KOPT-K1 (cell line): ENCODE results near the gene TFCP2L1.
"Not testable (repeated sequence)": the region's sequence is repeated elsewhere in the genome, so short reads cannot be mapped to it uniquely, and the experiment has no call there.

Source experiments
- H3K27ac ChIP-seq: fragments of 200-600 bp; sonication (generic); 2 replicates; pipeline ENCODE4 v1.5.1; 2016; ENCODE audit warnings: antibody characterized with exemption, mild to moderate bottlenecking, low read depth, low read length; ENCODE audit not compliant: poor library complexity, severe bottlenecking
- H3K36me3 ChIP-seq: fragments of 200-600 bp; sonication (generic); 2 replicates; pipeline ENCODE4 v1.5.1; 2017; ENCODE audit warnings: antibody characterized with exemption, mild to moderate bottlenecking, low read length, moderate library complexity; ENCODE audit not compliant: insufficient read depth
- H3K9me3 ChIP-seq: fragments of 200-600 bp; sonication (generic); 2 replicates; pipeline ENCODE4 v1.5.1; 2017; ENCODE audit warnings: antibody characterized with exemption, low read length, mild to moderate bottlenecking; ENCODE audit not compliant: insufficient read depth, poor library complexity, severe bottlenecking

The TFCP2L1 gene

DNA sequence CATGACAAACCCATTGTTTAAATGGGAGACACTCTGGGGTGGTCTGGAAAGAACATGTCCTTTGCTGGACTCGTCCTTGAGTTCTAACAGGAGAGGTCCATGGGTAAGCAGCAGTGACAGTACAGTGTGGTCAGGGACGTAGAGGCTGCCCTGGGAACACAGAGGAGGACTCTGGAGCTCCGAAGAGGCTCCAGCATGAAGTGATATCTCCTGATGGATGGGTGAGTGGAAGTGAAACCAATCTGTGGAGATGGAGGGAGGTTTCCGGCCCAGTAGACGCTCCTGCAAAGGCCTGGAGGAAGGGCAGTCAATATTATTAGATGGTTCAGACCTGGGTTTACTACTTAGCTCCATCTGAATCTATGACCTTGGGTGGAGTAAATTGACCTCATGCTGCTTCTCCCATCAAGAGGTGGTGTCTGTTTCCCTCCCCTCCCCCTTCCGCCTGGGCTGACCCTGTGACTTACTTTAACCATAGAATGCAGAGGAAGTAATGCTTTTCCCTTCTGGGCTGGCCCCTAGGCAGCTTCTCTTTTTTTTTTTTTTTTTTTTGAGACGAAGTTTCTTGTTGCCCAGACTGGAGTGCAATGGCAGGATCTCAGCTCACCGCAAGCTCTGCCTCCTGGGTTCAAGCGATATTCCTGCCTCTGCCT is 2.3 kb upstream of the TFCP2L1 start:
- no peak overlapping the region for H3K27ac ChIP-seq

DNA sequence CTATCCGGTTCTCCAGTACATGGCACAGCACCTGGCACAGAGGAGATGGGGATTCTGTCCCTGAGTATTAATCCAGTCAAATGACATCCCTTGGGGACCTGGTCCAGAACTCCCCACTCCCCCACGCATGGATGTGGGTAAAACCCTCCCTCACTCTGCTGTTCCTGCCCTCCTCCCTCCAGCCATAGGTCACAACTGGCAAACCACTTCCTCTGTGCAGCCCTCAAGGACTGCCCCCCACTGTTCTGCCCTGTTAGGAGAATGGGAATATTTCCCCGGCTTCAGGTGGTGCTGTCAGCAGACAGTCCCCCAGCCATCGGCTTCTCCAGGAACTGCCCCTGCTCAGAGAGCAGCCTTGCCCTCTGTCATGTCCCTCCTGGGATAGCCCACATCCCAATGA is 1.5 kb upstream of the TFCP2L1 start:
- Histone ChIP-seq H3K9me3 (no peaks in the 10 kb centered on the region), H3K27ac (no peak overlapping the region), H3K36me3 (no peaks in the 10 kb centered on the region)

More for the DNA sequence above, 2.3 kb upstream of the TFCP2L1 start:
- Histone ChIP-seq H3K9me3 (no peaks in the 10 kb centered on the region), H3K36me3 (no peaks in the 10 kb centered on the region)

DNA sequence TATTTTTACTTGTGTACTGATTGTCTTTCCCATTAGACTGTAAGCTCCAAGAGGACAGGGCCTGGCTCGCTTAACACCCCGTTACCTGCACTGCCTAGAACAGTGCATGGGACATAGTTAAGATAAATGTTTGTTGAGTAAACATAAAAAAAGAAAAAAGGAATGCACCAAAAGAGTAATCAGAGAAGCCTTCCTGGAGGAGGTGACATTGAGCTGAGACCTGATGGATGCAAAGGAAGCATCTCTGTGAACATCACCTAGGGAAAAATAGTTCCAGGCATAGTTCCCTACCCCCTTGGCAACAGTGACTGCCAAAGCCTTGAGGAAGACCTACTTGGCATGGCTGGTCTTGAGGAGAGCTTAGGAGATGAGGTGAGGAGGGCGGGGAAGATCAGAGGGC is 924 bp upstream of the TFCP2L1 start:
- Histone ChIP-seq H3K36me3 (no peaks in the 10 kb centered on the region), H3K27ac (no peak overlapping the region), H3K9me3 (no peaks in the 10 kb centered on the region)

DNA sequence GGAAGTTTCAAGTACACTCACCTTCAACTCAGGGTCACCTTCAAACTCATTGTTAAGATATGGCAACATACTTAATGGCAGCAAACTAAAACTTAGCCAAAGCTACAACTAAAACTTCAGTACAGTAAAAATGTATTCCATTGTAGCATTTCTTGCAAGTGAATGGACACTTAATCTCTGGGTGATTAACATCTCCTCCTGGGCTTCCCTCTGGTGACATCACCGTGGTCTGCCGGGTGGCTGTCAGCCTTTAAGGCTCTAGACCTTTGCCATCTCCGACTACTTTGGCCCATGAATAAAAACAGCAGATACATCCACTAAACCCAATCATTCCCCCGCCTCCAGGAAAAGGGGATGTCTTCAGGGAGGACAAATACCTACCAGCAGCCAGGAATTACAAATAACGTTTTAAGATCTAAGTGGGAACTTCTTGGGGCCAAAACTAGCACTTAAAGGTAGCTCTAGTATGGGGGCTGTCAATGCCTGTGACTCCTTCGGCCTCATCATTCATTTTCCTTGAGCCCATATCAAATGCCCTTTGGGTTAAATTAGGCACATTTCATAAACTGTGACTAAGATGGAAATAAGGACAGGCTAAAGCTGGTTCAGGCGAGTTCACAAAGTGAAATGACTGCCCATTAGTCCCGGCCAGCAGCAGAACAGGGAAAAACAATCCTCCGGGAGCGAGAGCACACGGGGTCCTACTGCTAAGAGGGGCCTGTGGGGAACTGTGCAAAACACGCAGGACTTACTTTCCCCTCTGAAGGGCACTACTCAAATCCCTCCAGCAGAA is 1.1 kb downstream of the TFCP2L1 start:
- Histone ChIP-seq H3K9me3 (no peaks in the 10 kb centered on the region), H3K36me3 (no peaks in the 10 kb centered on the region), H3K27ac (no peak overlapping the region)

DNA sequence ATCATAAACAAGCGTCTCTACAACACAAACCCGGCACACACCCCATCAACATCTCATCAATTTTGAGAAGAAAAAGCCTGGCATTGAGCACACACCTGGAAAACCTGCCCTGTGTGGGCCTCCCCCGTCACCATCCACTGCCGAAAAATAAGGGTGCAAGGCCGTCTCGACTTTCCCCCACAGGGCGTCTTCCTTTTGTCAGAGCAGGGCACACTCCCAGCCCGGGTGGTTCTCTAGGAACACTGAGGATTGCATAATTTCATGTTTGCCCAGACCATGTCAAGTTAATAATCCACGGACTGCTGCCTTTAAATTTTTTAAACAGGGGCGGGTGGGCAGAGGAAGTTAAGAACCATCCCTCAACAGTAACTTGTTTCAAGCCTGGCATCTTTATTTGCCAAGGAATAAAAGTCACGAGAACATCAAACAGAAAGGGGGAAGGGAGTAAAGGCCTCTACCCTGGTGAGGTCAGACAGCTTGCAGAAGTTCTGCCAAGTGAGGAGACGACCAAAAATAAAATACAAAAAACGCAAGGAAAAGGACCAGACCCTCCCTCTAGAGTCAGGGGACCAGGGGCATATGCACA is 2.1 kb downstream of the TFCP2L1 start:
- no peaks in the 10 kb centered on the region for H3K9me3 ChIP-seq
- no peak overlapping the region for H3K27ac ChIP-seq
- H3K36me3 ChIP-seq = no peaks in the 10 kb centered on the region

DNA sequence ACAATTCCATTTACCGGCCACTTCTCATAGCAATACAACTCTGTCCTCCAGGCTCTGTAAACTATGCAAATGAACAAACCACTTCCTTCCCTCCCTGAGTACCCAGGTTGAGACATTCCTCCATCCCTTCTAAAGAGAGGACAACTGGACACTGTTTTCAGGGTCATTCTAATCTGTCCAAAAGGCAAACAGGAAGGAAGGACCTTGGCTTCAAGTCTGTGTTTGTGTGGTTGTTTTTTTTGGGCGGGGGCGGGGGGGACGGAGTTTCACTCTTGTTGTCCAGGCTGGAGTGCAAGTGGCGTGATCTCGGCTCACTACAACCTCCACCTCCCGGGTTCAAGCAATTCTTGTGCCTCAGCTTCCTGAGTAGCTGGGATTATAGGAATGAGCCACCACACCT is 3.3 kb downstream of the TFCP2L1 start:
- Histone ChIP-seq H3K36me3 (no peaks in the 10 kb centered on the region), H3K27ac (no peak overlapping the region), H3K9me3 (no peaks in the 10 kb centered on the region)

DNA sequence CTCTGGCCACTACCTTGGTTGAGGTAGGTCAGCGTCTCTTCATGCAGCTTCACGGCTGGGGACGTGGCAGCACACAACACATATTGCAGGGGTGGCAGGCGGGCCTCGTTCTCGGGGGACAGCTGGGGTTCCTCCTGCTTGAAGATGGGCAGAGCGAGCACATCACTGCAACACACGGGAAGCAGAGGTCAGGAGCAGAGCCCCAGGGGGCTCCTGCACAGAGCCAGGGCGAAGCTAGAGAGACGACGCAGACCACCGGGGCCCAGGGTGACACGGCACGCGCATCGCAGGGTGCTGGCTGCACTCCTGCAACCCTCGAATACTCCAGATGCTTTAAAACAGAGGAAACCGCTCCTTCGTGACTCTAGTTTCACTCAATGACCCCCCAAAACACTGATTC is 3.9 kb downstream of the TFCP2L1 start:
- Histone ChIP-seq H3K9me3 (no peaks in the 10 kb centered on the region), H3K27ac (no peak overlapping the region), H3K36me3 (no peaks in the 10 kb centered on the region)

DNA sequence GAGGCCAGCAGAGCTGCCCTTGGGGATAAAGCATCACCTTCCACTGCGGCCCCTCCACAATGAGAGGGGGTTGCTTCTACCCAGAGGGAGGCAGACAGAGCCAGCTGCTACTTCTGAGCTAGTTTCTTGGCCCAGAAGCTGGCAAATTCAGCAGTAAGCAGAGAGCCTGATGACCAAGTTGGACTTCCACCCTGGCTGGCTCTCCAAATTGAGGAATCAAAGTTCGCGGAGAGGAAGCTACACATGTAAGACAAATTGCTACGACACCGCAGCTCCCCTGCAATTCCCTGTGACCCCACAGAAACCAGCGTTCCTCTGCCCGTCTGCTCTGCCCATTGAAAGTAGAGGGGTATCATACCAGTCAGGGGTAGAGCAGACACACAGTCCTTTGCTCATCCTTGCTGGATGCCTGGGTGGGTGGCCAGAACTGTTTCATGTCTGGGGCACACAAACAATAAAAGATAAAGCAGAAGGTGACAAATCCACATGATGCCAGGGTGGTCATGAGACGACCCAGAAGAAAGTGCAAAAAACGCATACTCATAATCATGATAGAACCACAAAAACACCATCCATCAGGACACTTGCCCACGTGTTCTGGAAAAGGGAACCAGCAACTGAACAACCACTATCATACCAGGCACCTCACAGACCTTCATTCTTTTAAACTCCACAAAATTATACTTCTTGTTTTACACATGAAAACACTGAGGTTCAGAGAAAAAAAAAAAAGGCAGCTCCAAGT is 5.4 kb downstream of the TFCP2L1 start:
- Histone ChIP-seq H3K27ac (no peak overlapping the region), H3K9me3 (no peaks in the 10 kb centered on the region), H3K36me3 (no peaks in the 10 kb centered on the region)

DNA sequence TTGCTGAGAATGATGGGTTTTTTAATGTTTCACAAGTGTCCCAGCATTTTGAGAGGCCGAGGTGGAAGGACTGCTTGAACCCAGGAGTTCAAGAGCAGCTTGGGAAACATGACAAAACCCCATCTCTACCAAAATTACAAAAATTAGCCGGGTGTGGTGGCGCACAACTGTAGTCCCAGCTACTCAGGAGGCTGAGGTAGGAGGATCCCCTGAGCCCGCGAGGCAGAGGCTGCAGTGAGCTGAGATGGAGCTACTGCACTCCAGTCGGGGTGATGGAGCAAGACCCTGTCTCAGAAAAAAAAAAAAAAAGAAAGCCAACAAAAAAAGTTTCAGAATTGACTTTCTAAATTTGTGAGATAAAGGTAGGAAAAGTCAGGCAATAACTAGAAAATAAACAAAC is 8.7 kb downstream of the TFCP2L1 start:
- no peak overlapping the region for H3K27ac ChIP-seq
- H3K9me3 ChIP-seq = no peaks in the 10 kb centered on the region
- no peaks in the 10 kb centered on the region for H3K36me3 ChIP-seq

DNA sequence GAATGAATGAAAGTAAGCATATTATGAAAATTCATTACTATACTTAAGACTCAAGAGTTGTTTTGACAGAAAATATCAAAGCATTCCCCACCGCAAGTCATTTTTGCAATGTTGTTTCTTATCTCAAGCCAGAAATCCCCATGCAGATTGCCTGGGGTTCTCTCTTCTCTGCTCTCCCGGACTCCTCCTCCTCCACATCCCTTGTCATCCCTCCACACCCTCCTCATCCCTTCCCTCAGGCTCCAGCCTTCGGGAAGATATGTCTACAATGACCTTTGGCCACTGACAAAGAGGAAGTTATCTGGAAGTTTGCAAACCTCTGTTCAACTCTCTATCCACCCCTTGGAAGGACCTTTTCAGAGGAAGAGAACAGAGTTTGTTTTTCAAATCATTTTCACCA is 11.9 kb downstream of the TFCP2L1 start:
- no peak overlapping the region for H3K27ac ChIP-seq
- no peaks in the 10 kb centered on the region for H3K36me3 ChIP-seq
- H3K9me3 ChIP-seq = no peaks in the 10 kb centered on the region

DNA sequence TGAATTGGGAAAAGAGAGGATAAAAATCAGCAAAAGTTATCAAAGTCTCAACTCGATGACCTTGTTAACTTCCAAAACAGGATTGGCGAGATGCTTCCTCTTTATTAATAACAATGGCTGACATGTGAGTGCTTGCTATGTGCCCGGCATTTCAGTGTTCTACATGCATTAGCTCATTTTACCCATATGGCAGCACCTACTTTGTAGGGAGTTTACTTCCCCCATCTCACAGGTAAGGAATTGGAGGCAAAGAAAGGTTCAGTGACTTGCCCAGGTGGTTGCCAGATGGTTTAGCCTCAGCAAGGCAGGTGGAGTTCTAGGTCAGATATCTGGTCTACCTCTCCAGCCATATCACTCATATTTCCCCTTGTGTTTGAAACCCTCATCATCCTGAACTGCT is 12.4 kb downstream of the TFCP2L1 start:
- no peaks in the 10 kb centered on the region for H3K9me3 ChIP-seq
- H3K27ac ChIP-seq = no peak overlapping the region
- no peaks in the 10 kb centered on the region for H3K36me3 ChIP-seq

DNA sequence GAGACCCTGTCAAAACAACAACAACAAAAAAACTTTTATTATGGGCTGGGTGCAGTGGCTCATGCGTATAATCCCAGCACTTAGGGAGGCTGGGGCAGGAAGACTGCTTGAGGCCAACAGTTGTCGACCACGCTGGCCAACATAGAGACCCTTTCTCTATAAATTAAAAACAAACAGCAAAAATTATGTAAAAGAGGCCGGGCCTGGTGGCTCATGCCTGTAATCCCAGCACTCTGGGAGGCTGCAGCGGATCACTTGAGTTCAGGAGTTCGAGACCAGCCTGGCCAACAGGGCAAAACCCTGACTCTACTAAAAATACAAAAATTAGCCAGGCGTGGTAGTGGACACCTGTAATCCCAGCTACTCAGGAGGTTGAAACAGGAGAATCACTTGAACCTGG is 15.6 kb downstream of the TFCP2L1 start:
- H3K9me3 ChIP-seq, H3K36me3 ChIP-seq: not testable (repeated sequence)

DNA sequence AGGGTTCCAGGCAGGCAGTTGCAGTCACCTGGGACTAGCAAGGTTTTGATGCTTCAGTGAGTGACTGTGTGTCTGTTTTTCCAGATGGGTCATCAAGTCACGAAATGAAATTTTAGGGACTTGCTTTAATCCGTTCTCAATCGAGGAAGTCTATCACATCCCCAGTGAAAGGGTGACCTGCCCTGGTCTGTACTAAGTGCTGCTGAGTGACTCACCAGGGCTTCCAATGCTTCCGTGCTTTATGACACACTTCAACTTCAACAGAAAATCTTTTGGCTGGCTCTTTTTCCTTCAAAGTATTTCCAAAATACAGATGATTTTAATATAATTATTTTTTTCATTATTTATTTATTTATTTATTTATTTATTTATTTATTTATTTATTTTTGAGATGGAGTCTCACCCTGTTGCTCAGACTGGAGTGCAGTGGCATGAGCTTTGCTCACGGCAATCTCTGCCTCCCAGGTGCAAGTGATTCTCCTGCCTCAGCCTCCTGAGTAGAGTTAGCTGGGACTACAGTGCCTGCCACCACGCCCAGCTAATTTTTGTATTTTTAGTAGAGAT is 18.4 kb downstream of the TFCP2L1 start:
- H3K27ac ChIP-seq = no peak overlapping the region
- H3K9me3 ChIP-seq = no peaks in the 10 kb centered on the region

More for the DNA sequence above, 15.6 kb downstream of the TFCP2L1 start:
- not testable (repeated sequence) for H3K27ac ChIP-seq

DNA sequence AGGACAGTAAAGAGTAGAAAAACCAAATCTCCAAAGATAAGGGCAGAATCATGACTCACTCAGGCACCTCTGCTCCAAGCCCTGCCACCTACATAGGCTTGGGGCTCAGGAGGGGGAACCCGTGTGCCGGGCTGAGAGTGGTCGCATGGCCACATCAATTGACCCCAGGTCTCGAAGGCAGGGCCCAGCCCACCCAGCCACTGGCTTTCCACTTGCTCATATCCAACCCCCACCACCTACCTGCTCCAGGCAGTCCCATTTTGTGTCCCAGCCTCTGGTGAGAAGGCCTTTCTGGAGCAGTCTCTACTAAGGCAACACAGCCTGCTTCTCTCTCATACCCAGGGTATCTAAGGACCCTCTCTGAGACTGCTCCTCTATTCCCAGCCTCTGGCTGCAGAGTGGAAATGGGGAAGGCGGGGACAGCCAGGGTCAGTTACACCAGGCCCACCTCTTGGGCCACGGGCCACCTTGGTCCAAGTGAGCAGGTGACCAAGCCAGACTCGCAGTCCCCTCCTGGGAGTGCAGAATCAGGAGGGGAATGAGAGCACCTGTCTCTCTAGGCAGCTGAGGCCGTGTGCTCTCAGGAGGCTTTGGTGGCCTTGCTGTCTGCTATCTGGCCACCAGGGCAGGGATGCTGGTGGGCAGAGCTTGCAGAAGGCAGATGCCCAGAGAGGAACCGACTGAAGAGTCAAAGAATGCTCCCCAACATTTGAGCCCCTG is 20.8 kb downstream of the TFCP2L1 start:
- H3K27ac ChIP-seq = no peak overlapping the region
- H3K9me3 ChIP-seq = no peaks in the 10 kb centered on the region
- H3K36me3 ChIP-seq = no peaks in the 10 kb centered on the region

More for the DNA sequence above, 18.4 kb downstream of the TFCP2L1 start:
- H3K36me3 ChIP-seq = no peaks in the 10 kb centered on the region
